ENCODE data around the gene COQ7.

Gene COQ7

DNA sequence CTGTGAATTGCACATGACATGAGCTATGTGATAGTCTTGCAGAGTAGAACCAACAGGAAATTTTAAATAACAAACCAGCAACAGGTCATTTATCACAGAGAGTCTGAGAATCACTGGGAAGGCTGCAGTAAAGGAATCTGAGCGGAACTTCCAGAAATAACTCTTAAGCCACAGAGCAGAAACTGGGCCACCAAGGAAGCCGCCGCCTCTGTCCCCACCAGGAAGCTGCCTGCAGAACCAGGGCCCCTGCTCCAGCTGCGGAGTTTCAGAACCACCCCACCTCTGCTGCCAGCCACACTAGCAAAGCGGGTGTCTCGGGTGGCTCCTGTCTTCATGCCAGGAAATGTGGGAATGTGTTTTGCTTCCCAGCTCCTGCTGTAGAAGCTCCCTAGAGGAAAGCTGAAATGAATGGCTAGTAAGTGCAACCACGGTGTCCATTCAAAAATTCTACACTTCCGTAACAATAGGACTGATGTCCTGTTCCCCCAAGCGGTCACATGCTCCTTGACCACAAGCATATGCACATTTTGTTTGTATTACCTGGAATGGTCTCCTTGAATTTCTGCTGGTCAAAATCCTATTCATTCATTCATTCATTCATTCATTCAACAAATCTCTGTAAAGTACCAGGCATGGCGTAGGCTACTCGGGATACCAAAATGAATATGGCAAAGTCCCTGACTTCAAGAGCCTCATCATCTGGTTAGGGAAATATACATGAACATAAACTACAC, 38.6 kb downstream of the COQ7 start:
- H3K9me3 ChIP-seq (ENCODE audit: low read length): no peaks in the 10 kb centered on the region
- no peak overlapping the region for H3K9ac ChIP-seq (ENCODE audit: low read length)
- no peaks in the 10 kb centered on the region for H3K79me2 ChIP-seq (ENCODE audit: insufficient read depth, low read length)
- H3K9me2 ChIP-seq (ENCODE audit: low read depth, low read length): no peaks in the 10 kb centered on the region
- H3F3A ChIP-seq (ENCODE audit: insufficient read depth, low read length): no peaks in the 10 kb centered on the region
- H3K27me3 ChIP-seq (ENCODE audit: insufficient read depth, low read length): no peaks in the 10 kb centered on the region
- no peaks in the 10 kb centered on the region for H3K4me1 ChIP-seq (ENCODE audit: insufficient read depth, low read length, severe bottlenecking)
- H3K27ac ChIP-seq (ENCODE audit: low read depth, low read length, poor library complexity, severe bottlenecking): no peak overlapping the region
- no peak overlapping the region for H3K4me3 ChIP-seq (ENCODE audit: low read depth, low read length, poor library complexity, severe bottlenecking)
- H2AFZ ChIP-seq (ENCODE audit: low read length): no peak overlapping the region
- H4K20me1 ChIP-seq (ENCODE audit: insufficient read depth, low read length): no peaks in the 10 kb centered on the region
- no peak overlapping the region for H3K4me2 ChIP-seq (ENCODE audit: low read length)
- no peaks in the 10 kb centered on the region for H3K36me3 ChIP-seq (ENCODE audit: insufficient read depth, low read length)
- TF ChIP-seq EZH2 (IDR thresholded peaks at IDR 0.05; ENCODE audit: borderline replicate concordance, low read length): no peak
- TF ChIP-seq, protein P1, sequence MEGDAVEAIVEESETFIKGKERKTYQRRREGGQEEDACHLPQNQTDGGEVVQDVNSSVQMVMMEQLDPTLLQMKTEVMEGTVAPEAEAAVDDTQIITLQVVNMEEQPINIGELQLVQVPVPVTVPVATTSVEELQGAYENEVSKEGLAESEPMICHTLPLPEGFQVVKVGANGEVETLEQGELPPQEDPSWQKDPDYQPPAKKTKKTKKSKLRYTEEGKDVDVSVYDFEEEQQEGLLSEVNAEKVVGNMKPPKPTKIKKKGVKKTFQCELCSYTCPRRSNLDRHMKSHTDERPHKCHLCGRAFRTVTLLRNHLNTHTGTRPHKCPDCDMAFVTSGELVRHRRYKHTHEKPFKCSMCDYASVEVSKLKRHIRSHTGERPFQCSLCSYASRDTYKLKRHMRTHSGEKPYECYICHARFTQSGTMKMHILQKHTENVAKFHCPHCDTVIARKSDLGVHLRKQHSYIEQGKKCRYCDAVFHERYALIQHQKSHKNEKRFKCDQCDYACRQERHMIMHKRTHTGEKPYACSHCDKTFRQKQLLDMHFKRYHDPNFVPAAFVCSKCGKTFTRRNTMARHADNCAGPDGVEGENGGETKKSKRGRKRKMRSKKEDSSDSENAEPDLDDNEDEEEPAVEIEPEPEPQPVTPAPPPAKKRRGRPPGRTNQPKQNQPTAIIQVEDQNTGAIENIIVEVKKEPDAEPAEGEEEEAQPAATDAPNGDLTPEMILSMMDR (IDR thresholded peaks at IDR 0.05; ENCODE audit: low read length): no peak

DNA sequence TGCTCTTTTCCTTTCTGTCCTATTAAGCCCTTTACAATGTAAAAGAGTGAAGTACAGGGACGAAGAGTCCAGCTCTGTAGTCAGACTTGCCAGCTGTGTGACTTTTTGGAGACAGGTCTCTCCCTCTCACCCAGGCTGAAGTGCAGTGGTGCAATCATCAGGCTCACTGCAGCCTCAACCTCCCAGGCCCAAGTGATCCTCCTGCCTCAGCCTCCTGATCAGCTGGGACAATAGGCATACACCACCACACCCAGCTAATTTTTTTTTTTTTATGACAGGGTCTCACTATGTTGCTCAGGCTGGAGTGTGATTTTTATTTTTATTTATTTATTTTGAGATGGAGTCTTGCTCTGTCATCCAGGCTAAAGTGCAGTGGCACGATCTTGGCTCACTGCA, 39.2 kb downstream of the COQ7 start:
- H3K27me3 ChIP-seq (ENCODE audit: insufficient read depth, low read length): no peaks in the 10 kb centered on the region
- H3K4me2 ChIP-seq (ENCODE audit: low read length): no peak overlapping the region
- H3K9ac ChIP-seq (ENCODE audit: low read length): no peak overlapping the region
- no peaks in the 10 kb centered on the region for H3F3A ChIP-seq (ENCODE audit: insufficient read depth, low read length)
- H3K36me3 ChIP-seq (ENCODE audit: insufficient read depth, low read length): no peaks in the 10 kb centered on the region
- no peak for TF ChIP-seq EZH2 (IDR thresholded peaks at IDR 0.05; ENCODE audit: borderline replicate concordance, low read length)
- TF ChIP-seq, protein P1 (IDR thresholded peaks at IDR 0.05; ENCODE audit: low read length): no peak
- no peak overlapping the region for H2AFZ ChIP-seq (ENCODE audit: low read length)
- H3K79me2 ChIP-seq (ENCODE audit: insufficient read depth, low read length): no peaks in the 10 kb centered on the region
- H3K4me3 ChIP-seq (ENCODE audit: low read depth, low read length, poor library complexity, severe bottlenecking): no peak overlapping the region
- no peaks in the 10 kb centered on the region for H3K9me3 ChIP-seq (ENCODE audit: low read length)
- no peaks in the 10 kb centered on the region for H4K20me1 ChIP-seq (ENCODE audit: insufficient read depth, low read length)
- no peaks in the 10 kb centered on the region for H3K9me2 ChIP-seq (ENCODE audit: low read depth, low read length)
- H3K27ac ChIP-seq (ENCODE audit: low read depth, low read length, poor library complexity, severe bottlenecking): no peak overlapping the region
- no peaks in the 10 kb centered on the region for H3K4me1 ChIP-seq (ENCODE audit: insufficient read depth, low read length, severe bottlenecking)

DNA sequence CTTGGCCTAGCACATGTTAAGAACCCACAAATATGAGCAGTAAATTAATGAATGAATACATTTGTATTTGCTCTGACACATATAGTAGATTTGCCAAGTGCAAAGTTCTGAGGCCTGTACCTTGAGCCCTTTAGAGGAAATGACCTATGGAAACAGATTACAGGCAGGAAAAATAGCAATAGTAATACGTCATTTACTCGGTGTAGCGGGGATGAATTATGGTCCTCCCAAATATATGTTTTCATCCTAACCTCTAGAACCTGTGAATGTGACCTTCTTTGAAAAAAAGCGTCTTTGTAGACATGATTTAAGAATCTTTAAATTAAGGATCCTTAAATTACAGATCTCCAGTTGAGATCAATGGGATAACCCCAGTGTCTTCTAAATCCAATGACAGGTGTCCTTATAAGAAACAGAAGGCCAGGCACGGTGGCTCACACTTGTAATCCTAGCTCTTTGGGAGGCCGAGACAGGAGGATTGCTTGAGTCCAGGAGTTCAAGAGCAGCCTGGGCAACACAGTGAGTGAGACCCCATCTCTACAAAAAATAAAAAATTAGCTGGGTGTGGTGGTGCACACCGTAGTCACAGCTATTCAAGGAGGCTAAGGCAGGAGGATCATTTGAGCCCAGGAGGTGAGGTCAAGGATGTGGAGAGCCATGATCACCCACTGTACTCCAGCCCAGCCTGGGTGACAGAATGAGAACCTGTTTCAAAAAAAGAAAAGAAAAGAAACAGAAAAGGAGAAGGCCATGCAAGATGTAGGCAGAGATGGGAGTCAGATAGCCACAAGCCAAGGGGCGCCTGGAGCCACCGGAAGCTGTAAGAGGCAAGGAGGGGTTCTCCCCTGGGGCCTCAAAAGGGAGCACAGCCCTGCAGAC, 41.2 kb downstream of the COQ7 start:
- H3K4me3 ChIP-seq (ENCODE audit: low read depth, low read length, poor library complexity, severe bottlenecking): no peak overlapping the region

More for the DNA sequence above, 41.2 kb downstream of the COQ7 start:
- Histone ChIP-seq H3K9me3 (ENCODE audit: low read length) (no peaks in the 10 kb centered on the region), H3K36me3 (ENCODE audit: insufficient read depth, low read length) (no peaks in the 10 kb centered on the region), H4K20me1 (ENCODE audit: insufficient read depth, low read length) (no peaks in the 10 kb centered on the region), H3K27ac (ENCODE audit: low read depth, low read length, poor library complexity, severe bottlenecking) (no peak overlapping the region), H3K4me2 (ENCODE audit: low read length) (no peak overlapping the region), H3K9me2 (ENCODE audit: low read depth, low read length) (no peaks in the 10 kb centered on the region), H2AFZ (ENCODE audit: low read length) (no peak overlapping the region), H3K9ac (ENCODE audit: low read length) (no peak overlapping the region), H3K27me3 (ENCODE audit: insufficient read depth, low read length) (peaks cover 3% of the 10 kb centered on the region; the same call in 1 of the 2 replicates), H3F3A (ENCODE audit: insufficient read depth, low read length) (no peaks in the 10 kb centered on the region), H3K4me1 (ENCODE audit: insufficient read depth, low read length, severe bottlenecking) (no peaks in the 10 kb centered on the region), H3K79me2 (ENCODE audit: insufficient read depth, low read length) (no peaks in the 10 kb centered on the region)
- TF ChIP-seq EZH2 (IDR thresholded peaks at IDR 0.05; ENCODE audit: borderline replicate concordance, low read length): no peak
- TF ChIP-seq, protein P1 (IDR thresholded peaks at IDR 0.05; ENCODE audit: low read length): no peak

Data from OCI-LY1 (cell line).